HEK293 (cell line): Measurements from ENCODE around the gene LYPD6B.

Experiments
- CTCF ChIA-PET: fragments of 350-600 bp; formaldehyde crosslinking; extraction: SDS; loops from one replicate; lab custom pipeline; 2021; ENCODE audit warnings: antibody characterized with exemption; lab: Yijun Ruan, JAX
- POLR2A ChIA-PET: fragments of 300-600 bp; formaldehyde crosslinking; extraction: SDS; loops from one replicate; lab custom pipeline; 2020; ENCODE audit warnings: antibody characterized with exemption, inconsistent platforms; lab: Yijun Ruan, JAX
- H3K27ac ChIP-seq: fragments of 200-500 bp; sonication (Bioruptor generic); 2 replicates; pipeline ENCODE4 v1.5.1; 2014; ENCODE audit warnings: low read depth, low read length, control low read depth, inconsistent platforms; ENCODE audit errors: extremely low read depth
- H3K36me3 ChIP-seq, 2 experiments: fragments of 200-500 bp in 1 of 2; sonication (Bioruptor generic) in 1 of 2; 1 replicate in 1 of 2; 2 replicates in 1 of 2; pipeline ENCODE4 v1.5.1; 2014 to 2017; ENCODE audit warnings: inconsistent platforms in 2 of 2, low read length in 2 of 2; ENCODE audit not compliant: control insufficient read depth in 2 of 2, insufficient read depth in 1 of 2
- H3K4me1 ChIP-seq: fragments of 200-500 bp; sonication (Bioruptor generic); 2 replicates; pipeline ENCODE4 v1.5.1; 2014; ENCODE audit warnings: mild to moderate bottlenecking, low read length, inconsistent platforms; ENCODE audit not compliant: control insufficient read depth, insufficient read depth
- H3K4me3 ChIP-seq: 2 replicates; pipeline ENCODE4 v1.5.1; 2011; ENCODE audit warnings: low read depth, mild to moderate bottlenecking, control low read depth, low read length, moderate library complexity
- H3K9me3 ChIP-seq: fragments of 200-500 bp; sonication (Bioruptor generic); 2 replicates; pipeline ENCODE4 v1.5.1; 2014; ENCODE audit warnings: low read depth, low read length, inconsistent platforms; ENCODE audit not compliant: control insufficient read depth, insufficient read depth
- GLI4 ChIP-seq: fragments of 450-650 bp; formaldehyde crosslinking; IDR thresholded peaks from 2 replicates; pipeline ENCODE4 v1.5.1; 2016; ENCODE audit warnings: missing biosample characterization, missing genetic modification characterization
- GLIS2 ChIP-seq: fragments of 450-650 bp; formaldehyde crosslinking; IDR thresholded peaks from 2 replicates; pipeline ENCODE4 v1.5.1; 2016; ENCODE audit warnings: missing biosample characterization, missing genetic modification characterization
- INSM2 ChIP-seq: fragments of 450-650 bp; formaldehyde crosslinking; IDR thresholded peaks from 2 replicates; pipeline ENCODE4 v1.5.1; 2016; ENCODE audit warnings: missing biosample characterization, missing genetic modification characterization
- KLF17 ChIP-seq: fragments of 450-650 bp; formaldehyde crosslinking; IDR thresholded peaks from 2 replicates; pipeline ENCODE4 v1.5.1; 2016; ENCODE audit warnings: missing biosample characterization, missing genetic modification characterization
- MYNN ChIP-seq: fragments of 450-650 bp; formaldehyde crosslinking; IDR thresholded peaks from 2 replicates; pipeline ENCODE4 v1.5.1; 2016; ENCODE audit warnings: missing biosample characterization, missing genetic modification characterization, borderline replicate concordance
- YY2 ChIP-seq: fragments of 450-650 bp; formaldehyde crosslinking; IDR thresholded peaks from 2 replicates; pipeline ENCODE4 v1.5.1; 2016; ENCODE audit warnings: missing biosample characterization, missing genetic modification characterization
- ZFP37 ChIP-seq: fragments of 450-650 bp; formaldehyde crosslinking; IDR thresholded peaks from 2 replicates; pipeline ENCODE4 v1.5.1; 2016; ENCODE audit warnings: missing biosample characterization, missing genetic modification characterization
- ZNF132 ChIP-seq: fragments of 450-650 bp; formaldehyde crosslinking; IDR thresholded peaks from 2 replicates; pipeline ENCODE4 v1.5.1; 2017; ENCODE audit warnings: missing biosample characterization, missing genetic modification characterization, borderline replicate concordance
- ZNF146 ChIP-seq: fragments of 450-650 bp; formaldehyde crosslinking; IDR thresholded peaks from 2 replicates; pipeline ENCODE4 v1.5.1; 2016; ENCODE audit warnings: missing biosample characterization, missing genetic modification characterization
- ZNF184 ChIP-seq: fragments of 450-650 bp; IDR thresholded peaks from 2 replicates; pipeline ENCODE4 v1.5.1; 2018; ENCODE audit warnings: missing biosample characterization, mild to moderate bottlenecking, missing genetic modification characterization
- ZNF202 ChIP-seq: fragments of 450-650 bp; formaldehyde crosslinking; IDR thresholded peaks from 2 replicates; pipeline ENCODE4 v1.5.1; 2016; ENCODE audit warnings: missing biosample characterization, missing genetic modification characterization, borderline replicate concordance
- ZNF239 ChIP-seq: fragments of 450-650 bp; formaldehyde crosslinking; IDR thresholded peaks from 2 replicates; pipeline ENCODE4 v1.5.1; 2016; ENCODE audit warnings: missing biosample characterization, missing genetic modification characterization
- ZNF354C ChIP-seq: fragments of 450-650 bp; formaldehyde crosslinking; IDR thresholded peaks from 2 replicates; pipeline ENCODE4 v1.5.1; 2016; ENCODE audit warnings: missing biosample characterization, missing genetic modification characterization, low read depth, borderline replicate concordance
- ZNF362 ChIP-seq: fragments of 450-650 bp; formaldehyde crosslinking; IDR thresholded peaks from 2 replicates; pipeline ENCODE4 v1.5.1; 2016; ENCODE audit warnings: missing biosample characterization, missing genetic modification characterization
- ZNF37A ChIP-seq: fragments of 450-650 bp; IDR thresholded peaks from 2 replicates; pipeline ENCODE4 v1.5.1; 2018; ENCODE audit warnings: missing biosample characterization, missing genetic modification characterization
- ZNF423 ChIP-seq: fragments of 450-650 bp; formaldehyde crosslinking; IDR thresholded peaks from 2 replicates; pipeline ENCODE4 v1.5.1; 2016; ENCODE audit warnings: missing biosample characterization, missing genetic modification characterization
- ZNF449 ChIP-seq: fragments of 450-650 bp; formaldehyde crosslinking; IDR thresholded peaks from 2 replicates; pipeline ENCODE4 v1.5.1; 2017; ENCODE audit warnings: missing biosample characterization, mild to moderate bottlenecking, missing genetic modification characterization, moderate library complexity
- ZNF473 ChIP-seq: fragments of 450-650 bp; formaldehyde crosslinking; IDR thresholded peaks from 2 replicates; pipeline ENCODE4 v1.5.1; 2017; ENCODE audit warnings: missing biosample characterization, missing genetic modification characterization
- ZNF513 ChIP-seq: fragments of 450-650 bp; IDR thresholded peaks from 2 replicates; pipeline ENCODE4 v1.5.1; 2018; ENCODE audit warnings: missing biosample characterization, missing genetic modification characterization
- ZNF610 ChIP-seq: fragments of 450-650 bp; formaldehyde crosslinking; IDR thresholded peaks from 2 replicates; pipeline ENCODE4 v1.5.1; 2016; ENCODE audit warnings: missing biosample characterization, missing genetic modification characterization, borderline replicate concordance
- ZNF629 ChIP-seq: fragments of 450-650 bp; formaldehyde crosslinking; IDR thresholded peaks from 2 replicates; pipeline ENCODE4 v1.5.1; 2017; ENCODE audit warnings: missing biosample characterization, missing genetic modification characterization
- ZNF785 ChIP-seq: fragments of 450-650 bp; formaldehyde crosslinking; IDR thresholded peaks from 2 replicates; pipeline ENCODE4 v1.5.1; 2016; ENCODE audit warnings: missing biosample characterization, missing genetic modification characterization
- ZNF837 ChIP-seq: fragments of 450-650 bp; formaldehyde crosslinking; IDR thresholded peaks from 2 replicates; pipeline ENCODE4 v1.5.1; 2016; ENCODE audit warnings: missing biosample characterization, missing genetic modification characterization
- ZNF843 ChIP-seq: fragments of 450-650 bp; formaldehyde crosslinking; IDR thresholded peaks from 2 replicates; pipeline ENCODE4 v1.5.1; 2016; ENCODE audit warnings: missing biosample characterization, missing genetic modification characterization
- ZSCAN23 ChIP-seq: fragments of 450-650 bp; formaldehyde crosslinking; IDR thresholded peaks from 2 replicates; pipeline ENCODE4 v1.5.1; 2016; ENCODE audit warnings: missing biosample characterization, missing genetic modification characterization

The LYPD6B gene

GRCh38 chr2:149185942-149186490 is 147.5 kb downstream of the LYPD6B start (continued):
- TF ChIP-seq ZNF610 (tag by site-specific recombination) (no peak), ZNF132 (no peak), ZSCAN23 (no peak), MYNN (tag by site-specific recombination) (no peak), ZNF184 (no peak), ZNF146 (tag by site-specific recombination) (no peak), ZNF239 (tag by site-specific recombination) (no peak), GLI4 (tag by site-specific recombination) (no peak), ZFP37 (tag by site-specific recombination) (no peak)

- CTCF ChIA-PET, result interaction anchor here (0.7 to 1.5 kb wide), 2 partner anchors 228 to 375 kb away, joined by 3 to 4 read pairs; no protein-coding TSS in a partner anchor
- no peaks in the 10 kb centered on the region for H3K36me3 ChIP-seq
- H3K27ac ChIP-seq, result no peak overlapping the region
- H3K4me1 ChIP-seq, result no peaks in the 10 kb centered on the region
- TF ChIP-seq ZNF837 (tag by site-specific recombination) (no peak), ZNF449 (tag by site-specific recombination) (no peak), ZNF629 (no peak), ZNF354C (tag by site-specific recombination) (no peak), ZNF423 (tag by site-specific recombination) (no peak), ZNF202 (tag by site-specific recombination) (no peak)
- H3K9me3 ChIP-seq, result no peaks in the 10 kb centered on the region
- no peak overlapping the region for H3K4me3 ChIP-seq
- POLR2A ChIA-PET, result interaction anchor here (0.6 kb wide), 1 partner anchor 12 kb away, joined by 3 read pairs; no protein-coding TSS in a partner anchor
Observed at GRCh38 chr2:149187057-149187456, 148.6 kb downstream of the LYPD6B start.

- no peaks in the 10 kb centered on the region for H3K4me1 ChIP-seq
- H3K27ac ChIP-seq, result no peak overlapping the region
- POLR2A ChIA-PET, result no interaction called here
- H3K36me3 ChIP-seq, result no peaks in the 10 kb centered on the region
- no peak overlapping the region for H3K4me3 ChIP-seq
- H3K9me3 ChIP-seq, result no peaks in the 10 kb centered on the region
- CTCF ChIA-PET, result no interaction called here
- TF ChIP-seq YY2 (tag by site-specific recombination) (no peak), ZNF513 (tag by site-specific recombination) (no peak), GLIS2 (tag by site-specific recombination) (no peak), ZNF362 (tag by site-specific recombination) (no peak), ZNF37A (tag by site-specific recombination) (no peak), ZNF473 (tag by site-specific recombination) (no peak), KLF17 (tag by site-specific recombination) (no peak), ZNF843 (no peak), ZNF785 (tag by site-specific recombination) (no peak), ZNF449 (tag by site-specific recombination) (no peak), INSM2 (tag by site-specific recombination) (no peak)
Observed at GRCh38 chr2:149188291-149188690, 149.8 kb downstream of the LYPD6B start.
